GM06990 (cell line): ENCODE measurements around the gene GHR.

ENCODE experiments used
- DNase-seq: peaks from one replicate; pipeline ENCODE4 v3.0.0-alpha.2; 2011; ENCODE audit not compliant: insufficient read length; ENCODE audit errors: extremely low read depth
- H3K27me3 ChIP-seq: replicated peaks from 2 replicates; pipeline ENCODE4 v1.6.0; 2011; ENCODE audit warnings: low read length; ENCODE audit not compliant: control insufficient read depth, insufficient read depth
- H3K36me3 ChIP-seq: 2 replicates; pipeline ENCODE4 v1.5.1; 2011; ENCODE audit warnings: low read length; ENCODE audit not compliant: control insufficient read depth, insufficient read depth
- H3K4me3 ChIP-seq: replicated peaks from 2 replicates; pipeline ENCODE4 v1.5.1; 2011; ENCODE audit warnings: low read depth, mild to moderate bottlenecking, control low read depth, low read length
- TF ChIP-seq, protein P1 (sequence below): IDR thresholded peaks from 2 replicates; pipeline ENCODE4 v1.5.1; 2011; ENCODE audit warnings: low read length, control low read depth, mild to moderate bottlenecking, inconsistent platforms; ENCODE audit not compliant: insufficient read depth, poor library complexity, severe bottlenecking

GHR gene

DNA sequence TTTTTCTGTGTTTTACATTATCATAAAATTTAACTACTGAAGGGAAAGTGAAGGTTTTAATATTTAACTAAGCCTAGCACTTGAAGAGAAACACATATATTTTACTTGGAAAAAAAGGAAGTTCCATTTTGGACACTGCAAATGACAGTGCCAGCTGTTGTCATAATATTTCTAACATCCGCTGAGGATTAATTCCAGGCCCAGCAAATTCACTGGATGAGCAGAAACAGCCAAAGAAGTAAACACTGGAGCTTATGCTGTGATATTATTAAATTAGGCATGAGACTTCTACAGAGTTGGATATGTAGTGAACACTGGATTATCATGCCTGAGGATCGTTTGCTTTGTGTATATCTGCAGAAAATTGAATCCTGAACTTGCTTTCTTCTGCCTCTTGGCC is 67.6 kb downstream of the GHR start:
- TF ChIP-seq, protein P1, sequence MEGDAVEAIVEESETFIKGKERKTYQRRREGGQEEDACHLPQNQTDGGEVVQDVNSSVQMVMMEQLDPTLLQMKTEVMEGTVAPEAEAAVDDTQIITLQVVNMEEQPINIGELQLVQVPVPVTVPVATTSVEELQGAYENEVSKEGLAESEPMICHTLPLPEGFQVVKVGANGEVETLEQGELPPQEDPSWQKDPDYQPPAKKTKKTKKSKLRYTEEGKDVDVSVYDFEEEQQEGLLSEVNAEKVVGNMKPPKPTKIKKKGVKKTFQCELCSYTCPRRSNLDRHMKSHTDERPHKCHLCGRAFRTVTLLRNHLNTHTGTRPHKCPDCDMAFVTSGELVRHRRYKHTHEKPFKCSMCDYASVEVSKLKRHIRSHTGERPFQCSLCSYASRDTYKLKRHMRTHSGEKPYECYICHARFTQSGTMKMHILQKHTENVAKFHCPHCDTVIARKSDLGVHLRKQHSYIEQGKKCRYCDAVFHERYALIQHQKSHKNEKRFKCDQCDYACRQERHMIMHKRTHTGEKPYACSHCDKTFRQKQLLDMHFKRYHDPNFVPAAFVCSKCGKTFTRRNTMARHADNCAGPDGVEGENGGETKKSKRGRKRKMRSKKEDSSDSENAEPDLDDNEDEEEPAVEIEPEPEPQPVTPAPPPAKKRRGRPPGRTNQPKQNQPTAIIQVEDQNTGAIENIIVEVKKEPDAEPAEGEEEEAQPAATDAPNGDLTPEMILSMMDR = no peak
- Histone ChIP-seq H3K36me3 (no peaks in the 10 kb centered on the region), H3K4me3 (no peak overlapping the region), H3K27me3 (no peaks in the 10 kb centered on the region)
- DNase-seq = no peak

DNA sequence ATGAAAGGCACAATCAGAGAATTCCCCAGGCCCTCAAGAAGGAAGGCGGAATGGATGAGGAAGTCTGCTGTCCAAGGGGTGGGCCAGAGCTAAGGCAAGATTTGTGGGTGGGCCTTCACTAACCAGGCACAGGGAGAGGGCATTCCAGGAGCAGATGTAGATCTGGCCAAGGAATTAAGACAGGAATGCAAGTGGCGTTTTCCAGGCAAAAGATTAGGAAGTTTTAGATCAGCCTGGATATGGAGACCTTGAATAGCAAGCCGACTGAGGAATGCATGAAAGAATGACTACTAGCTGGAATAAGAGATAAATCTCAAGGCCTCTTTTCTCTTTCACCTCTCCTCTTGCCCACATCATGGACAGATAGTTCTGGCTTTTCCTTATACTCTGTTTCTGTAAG is 68.5 kb downstream of the GHR start:
- Histone ChIP-seq H3K36me3 (no peaks in the 10 kb centered on the region), H3K27me3 (no peaks in the 10 kb centered on the region)
- TF ChIP-seq, protein P1 = no peak

DNA sequence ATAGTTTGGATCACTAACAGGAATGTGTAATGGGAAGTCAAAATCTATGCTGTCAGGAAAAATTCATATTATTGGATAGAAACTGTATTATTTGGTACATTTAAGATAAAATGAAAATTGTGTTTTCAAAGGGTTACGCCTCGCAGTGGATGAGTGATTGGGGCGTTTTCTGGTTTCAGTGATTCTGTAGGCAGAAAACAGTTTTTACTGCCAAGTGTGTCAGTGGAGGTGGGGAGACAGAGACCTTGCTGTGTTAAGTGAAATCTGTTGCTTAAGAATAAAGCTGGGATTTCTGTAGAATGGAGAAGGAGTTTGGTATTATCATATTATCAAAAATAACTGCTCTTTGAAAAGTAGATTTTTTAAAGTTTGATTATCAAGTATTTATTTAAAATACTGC is 69.7 kb downstream of the GHR start:
- no peak for DNase-seq
- H3K36me3 ChIP-seq = no peaks in the 10 kb centered on the region
- H3K4me3 ChIP-seq = no peak overlapping the region
- no peaks in the 10 kb centered on the region for H3K27me3 ChIP-seq
- TF ChIP-seq, protein P1 = no peak

More for the DNA sequence above, 68.5 kb downstream of the GHR start:
- no peak overlapping the region for H3K4me3 ChIP-seq
- no peak for DNase-seq

DNA sequence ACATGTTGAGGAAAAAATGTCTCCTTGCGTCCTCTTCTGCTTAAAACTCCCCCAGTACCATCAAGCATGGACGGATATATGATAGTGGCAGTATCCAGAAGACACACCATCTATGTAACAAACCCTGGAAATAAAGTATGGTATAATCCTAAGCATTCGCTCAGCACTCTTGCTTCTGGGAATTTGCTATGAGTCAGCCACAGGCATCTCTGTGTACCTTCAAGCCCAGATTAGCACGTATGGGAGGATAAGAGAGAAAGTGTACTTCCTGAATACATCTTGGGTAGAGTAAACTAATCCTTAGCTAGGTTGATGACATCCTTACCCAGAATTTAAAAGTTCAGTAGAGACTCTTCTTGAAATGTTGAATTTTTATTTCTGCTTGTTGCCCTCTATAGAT is 71.2 kb downstream of the GHR start:
- Histone ChIP-seq H3K4me3 (no peak overlapping the region), H3K27me3 (no peaks in the 10 kb centered on the region), H3K36me3 (no peaks in the 10 kb centered on the region)
- TF ChIP-seq, protein P1 = no peak
- DNase-seq = no peak

DNA sequence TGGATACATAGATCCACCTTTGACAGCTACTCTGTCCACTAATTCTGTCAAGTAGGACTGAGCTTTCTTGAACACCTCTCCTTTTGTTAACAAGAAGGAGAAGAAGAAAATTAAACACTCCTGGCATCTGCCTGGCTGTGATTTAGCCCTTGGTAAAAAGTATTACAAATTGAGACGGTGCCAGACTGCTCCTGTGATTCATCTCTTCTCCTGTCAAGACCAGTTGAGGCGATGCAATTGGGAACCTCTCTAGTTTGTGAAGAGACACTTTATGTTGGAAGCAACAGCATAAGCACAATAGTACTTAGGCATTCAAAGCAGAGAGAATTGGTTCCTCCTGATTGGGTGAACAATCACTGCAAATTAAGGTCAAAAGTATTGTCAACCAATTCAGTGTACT is 72.7 kb downstream of the GHR start:
- TF ChIP-seq, protein P1 = no peak
- DNase-seq = no peak
- Histone ChIP-seq H3K36me3 (no peaks in the 10 kb centered on the region), H3K4me3 (no peak overlapping the region), H3K27me3 (no peaks in the 10 kb centered on the region)
